Smooth muscle cell (in vitro differentiated cells): ENCODE measurements around the gene NEU1. TPM values are rescaled to one million over a fixed set of nuclear protein-coding genes. Genes with fewer than 3 reads are reported as not detected.
"Not testable (repeated sequence)": the region's sequence is repeated elsewhere in the genome, so short reads cannot be mapped to it uniquely, and the experiment has no call there.

ENCODE experiments used
- DNase-seq: peaks from one replicate; lab custom pipeline; 2025; ENCODE audit not compliant: unreplicated experiment; lab: John Stamatoyannopoulos, UW
- H2AFZ ChIP-seq: fragments of 200-600 bp; sonication (generic); 2 replicates; pipeline ENCODE4 v1.6.0; 2016; ENCODE audit warnings: antibody characterized with exemption, low read depth, mild to moderate bottlenecking
- H3F3A ChIP-seq: fragments of 200-600 bp; sonication (generic); 2 replicates; pipeline ENCODE4 v1.6.0; 2017; ENCODE audit warnings: antibody characterized with exemption, low read depth
- H3K27ac ChIP-seq: fragments of 200-600 bp; sonication (generic); 2 replicates; pipeline ENCODE4 v1.5.1; 2016; ENCODE audit warnings: low read depth, mild to moderate bottlenecking
- H3K27me3 ChIP-seq: fragments of 200-600 bp; sonication (generic); 2 replicates; pipeline ENCODE4 v1.6.1; 2016; ENCODE audit warnings: low read depth, mild to moderate bottlenecking
- H3K36me3 ChIP-seq: fragments of 200-600 bp; sonication (generic); 2 replicates; pipeline ENCODE4 v1.5.1; 2016; ENCODE audit warnings: low read depth
- H3K4me1 ChIP-seq: fragments of 200-600 bp; sonication (generic); 2 replicates; pipeline ENCODE4 v1.5.1; 2016; ENCODE audit warnings: low read depth
- H3K4me2 ChIP-seq: fragments of 200-600 bp; sonication (generic); 2 replicates; pipeline ENCODE4 v1.6.0; 2016; ENCODE audit warnings: mild to moderate bottlenecking
- H3K4me3 ChIP-seq: fragments of 200-600 bp; sonication (generic); 2 replicates; pipeline ENCODE4 v1.5.1; 2016; ENCODE audit warnings: mild to moderate bottlenecking
- H3K79me2 ChIP-seq: fragments of 200-600 bp; sonication (generic); 2 replicates; pipeline ENCODE4 v1.6.0; 2016; ENCODE audit warnings: low read depth, mild to moderate bottlenecking
- H3K9ac ChIP-seq: fragments of 200-600 bp; sonication (generic); 2 replicates; pipeline ENCODE4 v1.6.0; 2016; ENCODE audit warnings: low read depth
- H3K9me3 ChIP-seq: fragments of 200-600 bp; sonication (generic); replicated peaks from 2 replicates; pipeline ENCODE4 v1.5.1; 2016; ENCODE audit warnings: low read depth
- H4K20me1 ChIP-seq: fragments of 200-600 bp; sonication (generic); 2 replicates; pipeline ENCODE4 v1.6.0; 2016; ENCODE audit warnings: low read depth
- WGBS: methylation state at CpG from one replicate; pipeline ENCODE4 v1.1.7; 2016; ENCODE audit warnings: low lambda C conversion rate; 5-methylcytosine and 5-hydroxymethylcytosine counted together
- polyA plus RNA-seq: library from polyadenylated mRNA; unstranded; fragments of >200 nt; fragmentation: Nextera tagmentation; extraction: Ambion mirVana; gene quantifications from 2 replicates; pipeline ENCODE4 v1.2.1, GENCODE V29; 2016
- total RNA-seq: library from RNA; depleted of rRNA; stranded (reverse); fragments of >200 nt; gene quantifications from 2 replicates; pipeline ENCODE4 v1.2.3, GENCODE V29; 2014
- TF ChIP-seq, protein P1 (sequence below): fragments of 200-600 bp; sonication (generic); IDR thresholded peaks from 2 replicates; pipeline ENCODE4 v1.5.1; 2017; ENCODE audit warnings: borderline replicate concordance, mild to moderate bottlenecking, antibody characterized with exemption; ENCODE audit not compliant: insufficient read depth, poor library complexity, severe bottlenecking

NEU1 gene
- total RNA-seq (40.0 and 47.5 TPM in 2 replicates), polyA plus RNA-seq (52.1 and 52.7 TPM in 2 replicates)

DNA sequence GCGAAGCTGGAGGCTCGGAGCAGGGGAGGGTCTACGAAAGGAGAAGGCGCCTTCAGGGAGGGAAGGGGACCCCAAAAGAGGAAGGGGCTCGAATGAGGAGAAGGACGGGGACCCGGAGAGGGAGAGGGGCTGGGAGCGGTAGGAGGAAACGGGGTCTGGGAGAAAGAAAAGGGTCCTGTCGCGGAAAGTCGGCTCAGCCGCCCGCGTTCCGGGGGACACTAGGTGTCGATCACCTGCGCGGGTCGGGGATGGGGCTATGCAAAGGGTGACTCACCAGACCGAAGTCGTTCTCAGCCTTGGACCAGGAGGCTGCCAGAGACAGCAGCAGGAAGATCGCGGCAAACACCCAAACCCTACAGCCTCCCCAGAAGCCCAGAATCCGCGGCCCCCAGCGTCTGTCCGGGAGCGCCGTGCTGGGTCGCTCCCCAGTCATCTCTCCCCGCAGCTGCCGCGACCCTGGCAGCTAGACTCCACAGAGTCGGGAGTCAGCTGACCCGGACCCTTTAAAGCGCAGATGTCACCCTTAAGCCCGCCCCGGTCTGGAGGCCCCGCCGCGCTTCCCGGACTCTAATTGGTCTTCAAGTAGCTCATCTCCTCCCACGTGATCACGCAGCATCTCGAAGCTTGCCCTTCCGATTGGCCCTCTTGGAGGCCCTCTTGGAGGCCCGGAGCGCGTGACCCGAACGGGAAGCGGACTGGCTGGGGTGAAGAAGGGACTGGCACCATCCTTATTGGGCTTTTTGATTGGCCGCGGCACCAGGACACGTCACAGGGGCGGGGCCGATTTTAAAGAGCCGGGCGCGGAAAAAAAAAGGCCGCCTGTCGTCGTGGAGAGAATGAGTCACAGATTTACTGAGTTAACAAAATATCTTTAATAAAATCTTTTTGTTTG, at the start of gene NEU1:
Gene NEU1, minus strand, starts transcription at position 478 of the 892 bp plus-strand sequence. Its CDS starts 45 bp downstream, at position 433.
- peak within 1 kb of the TSS; percentile 91 for H3K9ac ChIP-seq
- H3K79me2 ChIP-seq: peaks cover 10% of the 10 kb centered on the region
- DNase-seq: peak; percentile 96
- H3K36me3 ChIP-seq: peaks cover 3% of the 10 kb centered on the region
- H3K4me3 ChIP-seq: peak within 1 kb of the TSS; percentile 80
- H3K27me3 ChIP-seq: no peaks in the 10 kb centered on the region
- H2AFZ ChIP-seq: peak within 1 kb of the TSS; percentile 87
- no peaks in the 10 kb centered on the region for H4K20me1 ChIP-seq
- H3F3A ChIP-seq: no peaks in the 10 kb centered on the region
- WGBS: 1% methylated on average over 63 of the region's 64 CpGs
- peaks cover 11% of the 10 kb centered on the region for H3K4me1 ChIP-seq
- H3K27ac ChIP-seq: peak within 1 kb of the TSS; percentile 92
- TF ChIP-seq, protein P1, sequence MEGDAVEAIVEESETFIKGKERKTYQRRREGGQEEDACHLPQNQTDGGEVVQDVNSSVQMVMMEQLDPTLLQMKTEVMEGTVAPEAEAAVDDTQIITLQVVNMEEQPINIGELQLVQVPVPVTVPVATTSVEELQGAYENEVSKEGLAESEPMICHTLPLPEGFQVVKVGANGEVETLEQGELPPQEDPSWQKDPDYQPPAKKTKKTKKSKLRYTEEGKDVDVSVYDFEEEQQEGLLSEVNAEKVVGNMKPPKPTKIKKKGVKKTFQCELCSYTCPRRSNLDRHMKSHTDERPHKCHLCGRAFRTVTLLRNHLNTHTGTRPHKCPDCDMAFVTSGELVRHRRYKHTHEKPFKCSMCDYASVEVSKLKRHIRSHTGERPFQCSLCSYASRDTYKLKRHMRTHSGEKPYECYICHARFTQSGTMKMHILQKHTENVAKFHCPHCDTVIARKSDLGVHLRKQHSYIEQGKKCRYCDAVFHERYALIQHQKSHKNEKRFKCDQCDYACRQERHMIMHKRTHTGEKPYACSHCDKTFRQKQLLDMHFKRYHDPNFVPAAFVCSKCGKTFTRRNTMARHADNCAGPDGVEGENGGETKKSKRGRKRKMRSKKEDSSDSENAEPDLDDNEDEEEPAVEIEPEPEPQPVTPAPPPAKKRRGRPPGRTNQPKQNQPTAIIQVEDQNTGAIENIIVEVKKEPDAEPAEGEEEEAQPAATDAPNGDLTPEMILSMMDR: no peak
- no peaks in the 10 kb centered on the region for H3K9me3 ChIP-seq
- peak within 1 kb of the TSS; percentile 90 for H3K4me2 ChIP-seq

DNA sequence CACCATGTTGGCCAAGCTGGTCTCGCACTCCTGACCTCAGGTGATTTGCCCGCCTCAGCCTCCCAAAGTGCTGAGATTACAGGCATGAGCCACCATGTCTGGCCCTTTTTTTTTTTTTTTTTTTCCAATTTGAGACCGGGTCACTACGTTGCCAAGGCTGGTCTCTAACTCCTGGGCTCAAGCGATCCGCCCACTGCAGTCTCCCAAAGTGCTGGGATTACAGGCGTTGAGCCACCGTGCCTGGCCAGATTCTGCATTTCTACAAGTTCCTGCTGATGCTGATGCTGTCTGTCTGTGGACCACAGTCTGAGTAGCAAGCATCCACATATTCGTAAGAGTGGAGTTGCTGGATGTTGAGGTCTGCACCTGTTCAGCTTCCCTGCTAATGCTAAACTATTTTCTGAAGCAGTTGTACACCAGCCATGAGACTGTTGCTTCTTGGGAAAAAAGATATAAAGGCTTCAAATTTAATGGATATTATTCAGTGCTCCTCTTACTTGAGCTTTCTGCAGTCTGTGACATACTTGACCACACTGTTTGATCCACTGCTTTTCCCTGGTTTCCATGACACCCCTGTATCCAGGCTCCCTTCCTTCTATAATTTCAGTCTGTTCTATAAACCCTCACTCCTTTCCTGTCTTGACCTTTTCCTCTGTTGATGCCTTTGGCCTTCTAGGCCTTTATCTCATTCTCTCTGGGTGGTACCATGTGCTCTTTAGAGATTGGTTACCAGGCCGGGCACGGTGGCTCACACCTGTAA, 49.4 kb upstream of the NEU1 start:
- TF ChIP-seq, protein P1: no peak
- peak overlapping the region; percentile 89 for H3K27ac ChIP-seq
- H3K4me1 ChIP-seq: peaks cover 2% of the 10 kb centered on the region
- no peak overlapping the region for H2AFZ ChIP-seq
- peaks cover 7% of the 10 kb centered on the region for H3F3A ChIP-seq
- no peaks in the 10 kb centered on the region for H3K36me3 ChIP-seq
- H3K4me3 ChIP-seq: no peak overlapping the region
- no peaks in the 10 kb centered on the region for H3K27me3 ChIP-seq
- peak overlapping the region; percentile 67 for H3K4me2 ChIP-seq
- no peak for DNase-seq
- H3K9me3 ChIP-seq: no peaks in the 10 kb centered on the region
- H4K20me1 ChIP-seq: no peaks in the 10 kb centered on the region
- 63% methylated on average over 11 of the region's 11 CpGs for WGBS
- H3K9ac ChIP-seq: no peak overlapping the region
- H3K79me2 ChIP-seq: no peaks in the 10 kb centered on the region

DNA sequence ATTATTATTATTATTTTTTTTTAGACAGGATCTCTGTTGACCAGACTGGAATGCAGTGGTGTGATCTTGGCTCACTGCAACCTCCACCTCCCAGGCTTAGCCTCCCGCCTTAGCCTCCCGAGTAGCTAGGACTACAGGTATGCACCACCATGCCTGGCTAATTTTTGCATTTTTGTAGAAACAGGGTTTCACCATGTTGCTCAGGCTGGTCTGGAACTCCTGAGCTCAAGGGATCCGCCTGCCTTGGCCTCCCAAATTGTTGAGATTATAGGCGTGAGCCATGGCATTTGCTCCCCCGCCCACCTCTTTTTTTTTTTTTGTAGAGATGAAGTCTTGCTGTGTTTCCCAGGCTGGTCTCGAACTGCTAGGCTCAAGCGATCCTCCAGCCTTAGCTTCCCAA, 46.7 kb upstream of the NEU1 start:
- DNase-seq, H3K4me1 ChIP-seq, H3K36me3 ChIP-seq, H3K27ac ChIP-seq, H3K4me3 ChIP-seq, H3F3A ChIP-seq, H3K27me3 ChIP-seq, H3K79me2 ChIP-seq, H3K4me2 ChIP-seq, H2AFZ ChIP-seq, H3K9ac ChIP-seq, H4K20me1 ChIP-seq, H3K9me3 ChIP-seq: not testable (repeated sequence)
- WGBS: 74% methylated on average over 7 of the region's 7 CpGs

DNA sequence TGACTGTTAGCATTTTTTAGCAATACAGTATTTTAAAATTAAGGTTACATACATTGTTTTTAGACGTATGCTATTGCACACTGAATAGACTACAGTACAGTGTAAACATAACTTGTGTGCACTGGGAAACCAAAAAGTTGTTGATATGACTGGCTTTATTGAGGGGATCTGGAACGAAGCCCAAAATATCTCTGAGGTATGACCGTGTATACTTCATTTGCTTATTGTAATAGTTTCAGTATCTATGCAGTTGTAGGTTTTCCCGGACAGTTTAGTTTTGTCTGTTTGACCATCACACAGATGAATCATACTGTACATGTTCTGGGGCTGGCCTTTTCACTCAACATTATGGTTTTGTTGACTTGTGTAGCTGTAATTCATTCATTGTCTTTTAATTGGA, 46.2 kb upstream of the NEU1 start:
- TF ChIP-seq, protein P1: no peak
- peaks cover 9% of the 10 kb centered on the region for H3F3A ChIP-seq
- H3K4me2 ChIP-seq: no peak overlapping the region
- DNase-seq: no peak
- H3K4me3 ChIP-seq: no peak overlapping the region
- no peaks in the 10 kb centered on the region for H3K79me2 ChIP-seq
- no peak overlapping the region for H3K9ac ChIP-seq
- no peaks in the 10 kb centered on the region for H4K20me1 ChIP-seq
- no peaks in the 10 kb centered on the region for H3K27me3 ChIP-seq
- H3K36me3 ChIP-seq: no peaks in the 10 kb centered on the region
- H3K4me1 ChIP-seq: peaks cover 9% of the 10 kb centered on the region
- WGBS: 55% methylated on average over 4 of the region's 4 CpGs
- no peak overlapping the region for H3K27ac ChIP-seq
- no peak overlapping the region for H2AFZ ChIP-seq
- no peaks in the 10 kb centered on the region for H3K9me3 ChIP-seq

DNA sequence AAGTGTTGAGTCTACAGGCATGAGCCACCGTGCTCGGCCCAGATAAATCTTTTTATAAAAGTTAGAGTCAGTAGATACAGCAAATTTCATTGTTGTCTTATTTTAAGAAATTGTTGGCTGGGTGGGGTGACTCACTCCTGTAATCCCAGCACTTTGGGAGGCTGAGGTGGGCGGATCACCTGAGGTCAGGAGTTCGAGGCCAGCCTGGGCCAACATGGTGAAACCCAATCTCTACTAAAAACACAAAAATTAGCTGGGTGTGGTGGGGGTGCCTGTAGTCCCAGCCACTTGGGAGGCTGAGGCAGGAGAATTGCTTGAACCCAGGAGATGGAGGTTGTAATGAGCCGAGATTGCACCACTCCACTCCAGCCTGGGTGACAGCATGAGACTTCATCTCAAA, 45.6 kb upstream of the NEU1 start:
- not testable (repeated sequence) for H2AFZ ChIP-seq, H4K20me1 ChIP-seq, H3K79me2 ChIP-seq, H3K4me3 ChIP-seq, H3K27ac ChIP-seq, H3K9me3 ChIP-seq, H3K4me2 ChIP-seq, DNase-seq, H3F3A ChIP-seq, H3K36me3 ChIP-seq, H3K27me3 ChIP-seq, H3K4me1 ChIP-seq, H3K9ac ChIP-seq
- 95% methylated on average over 5 of the region's 5 CpGs for WGBS
